NCI-H128 (cell line): ENCODE results near the gene CFAP73.
"Not testable (repeated sequence)": the region's sequence is repeated elsewhere in the genome, so short reads cannot be mapped to it uniquely, and the experiment has no call there.

Source experiments
- DNase-seq: peaks from one replicate; lab custom pipeline; 2025; ENCODE audit not compliant: unreplicated experiment; lab: John Stamatoyannopoulos, UW

Gene CFAP73

DNA sequence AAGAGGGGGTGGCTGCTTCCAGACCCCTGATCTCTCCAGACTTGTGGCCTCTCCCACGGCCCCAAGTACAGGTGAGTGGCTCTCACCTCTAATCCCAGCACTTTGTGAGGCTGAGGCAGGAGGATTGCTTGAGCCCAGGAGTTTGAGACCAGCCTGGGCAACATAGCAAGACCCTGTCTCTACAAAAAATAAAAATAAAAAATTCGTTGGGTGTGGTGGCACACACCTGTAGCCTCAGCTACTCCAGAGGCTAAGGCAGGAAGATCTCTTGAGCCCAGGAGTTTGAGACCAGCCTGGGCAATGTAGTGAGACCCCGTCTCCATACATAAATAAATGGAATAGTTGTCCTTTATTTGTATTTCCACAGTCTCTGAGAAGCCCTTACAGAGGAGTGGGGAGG lies 7.8 kb upstream of the CFAP73 start:
- not testable (repeated sequence) for DNase-seq

DNA sequence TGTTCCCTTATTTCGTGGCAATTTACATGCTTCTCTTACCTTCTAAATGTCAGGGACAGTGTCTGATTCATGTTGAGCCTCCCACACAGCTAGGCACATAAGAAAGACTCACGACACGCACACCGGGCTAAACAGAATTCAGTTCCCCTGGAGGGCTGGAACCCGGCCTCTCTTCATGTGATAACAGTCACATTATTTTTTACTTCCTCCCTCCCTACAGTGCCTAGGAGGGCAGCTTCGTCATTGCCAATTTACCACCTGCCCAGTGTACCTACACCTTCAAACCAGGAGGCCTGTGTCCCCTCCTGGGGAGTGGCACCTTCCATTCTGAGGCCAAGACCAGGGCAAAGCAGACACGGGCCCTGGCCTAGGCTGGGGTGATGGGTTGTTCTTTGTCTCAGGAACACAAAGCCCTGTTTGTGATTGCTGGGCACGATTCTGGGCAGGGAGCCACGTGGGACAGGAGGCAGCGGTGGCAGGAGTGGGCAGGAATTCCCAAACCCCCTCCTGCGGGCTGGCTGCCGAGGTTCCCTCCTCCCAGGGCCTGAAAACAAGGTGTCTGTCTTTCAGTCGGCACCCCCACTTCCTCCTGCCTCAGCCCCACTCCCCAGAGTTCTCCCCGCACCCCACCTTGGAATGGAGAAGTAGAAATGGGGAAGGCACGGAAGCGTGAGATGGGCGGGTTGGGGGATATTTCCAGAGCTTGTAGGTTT lies 7.2 kb upstream of the CFAP73 start:
- no peak for DNase-seq

DNA sequence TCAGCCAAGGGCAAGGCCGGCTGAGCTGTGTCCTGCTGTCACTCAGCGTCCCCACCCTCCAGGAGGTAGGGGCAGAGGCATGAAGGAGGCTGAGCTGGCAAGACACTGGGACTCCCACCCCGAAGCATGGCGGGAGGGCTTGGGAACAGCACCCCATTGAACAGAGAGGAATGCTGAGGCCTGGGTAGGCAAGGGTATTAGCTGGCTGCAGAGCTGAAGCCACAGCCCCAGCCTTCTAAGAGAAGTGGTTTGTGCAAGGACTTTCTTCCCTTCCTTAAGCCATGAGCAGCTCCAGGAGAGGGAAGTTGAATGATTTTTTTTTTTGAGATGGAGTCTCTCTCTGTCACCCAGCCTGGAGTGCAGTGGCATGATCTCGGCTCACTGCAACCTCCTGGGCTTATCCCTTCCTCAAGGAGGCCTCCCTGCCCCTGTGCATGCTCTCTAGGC lies 6.6 kb upstream of the CFAP73 start:
- DNase-seq = no peak

DNA sequence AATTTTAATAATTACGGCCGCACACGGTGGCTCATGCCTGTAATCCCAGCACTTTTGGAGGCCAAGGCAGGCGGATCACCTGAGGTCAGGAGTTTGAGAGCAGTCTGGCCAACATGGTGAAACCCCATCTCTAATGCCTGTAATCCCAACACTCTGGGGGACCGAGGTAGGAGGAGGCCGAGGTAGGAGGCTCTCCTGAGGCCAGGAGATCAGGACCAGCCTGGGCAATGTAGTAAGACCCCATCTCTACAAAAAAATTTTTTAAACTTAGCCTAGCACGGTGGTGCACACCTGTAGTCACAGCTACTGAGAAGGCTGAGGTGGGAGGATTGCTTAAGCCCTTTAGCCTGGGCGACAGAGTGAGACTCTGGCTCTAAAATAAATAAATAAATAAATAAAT lies 5.6 kb upstream of the CFAP73 start:
- no peak for DNase-seq

DNA sequence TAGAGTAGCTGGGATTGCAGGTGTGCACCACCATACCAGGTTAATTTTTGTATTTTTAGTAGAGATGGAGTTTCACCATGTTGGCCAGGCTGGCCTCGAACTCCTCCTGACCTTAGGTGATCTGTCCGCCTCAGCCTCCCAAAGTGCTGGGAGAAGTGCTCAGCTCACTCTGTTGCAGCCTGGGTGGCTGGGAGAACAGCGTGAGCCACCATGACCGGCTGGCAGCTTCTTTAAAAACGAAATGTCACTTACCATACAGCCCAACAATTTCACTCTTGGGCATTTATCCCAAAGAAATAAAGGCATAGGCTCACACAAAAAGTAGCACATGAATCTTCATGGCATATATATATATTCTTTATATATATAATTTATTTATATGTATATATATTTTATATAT lies 4.7 kb upstream of the CFAP73 start:
- DNase-seq = no peak

DNA sequence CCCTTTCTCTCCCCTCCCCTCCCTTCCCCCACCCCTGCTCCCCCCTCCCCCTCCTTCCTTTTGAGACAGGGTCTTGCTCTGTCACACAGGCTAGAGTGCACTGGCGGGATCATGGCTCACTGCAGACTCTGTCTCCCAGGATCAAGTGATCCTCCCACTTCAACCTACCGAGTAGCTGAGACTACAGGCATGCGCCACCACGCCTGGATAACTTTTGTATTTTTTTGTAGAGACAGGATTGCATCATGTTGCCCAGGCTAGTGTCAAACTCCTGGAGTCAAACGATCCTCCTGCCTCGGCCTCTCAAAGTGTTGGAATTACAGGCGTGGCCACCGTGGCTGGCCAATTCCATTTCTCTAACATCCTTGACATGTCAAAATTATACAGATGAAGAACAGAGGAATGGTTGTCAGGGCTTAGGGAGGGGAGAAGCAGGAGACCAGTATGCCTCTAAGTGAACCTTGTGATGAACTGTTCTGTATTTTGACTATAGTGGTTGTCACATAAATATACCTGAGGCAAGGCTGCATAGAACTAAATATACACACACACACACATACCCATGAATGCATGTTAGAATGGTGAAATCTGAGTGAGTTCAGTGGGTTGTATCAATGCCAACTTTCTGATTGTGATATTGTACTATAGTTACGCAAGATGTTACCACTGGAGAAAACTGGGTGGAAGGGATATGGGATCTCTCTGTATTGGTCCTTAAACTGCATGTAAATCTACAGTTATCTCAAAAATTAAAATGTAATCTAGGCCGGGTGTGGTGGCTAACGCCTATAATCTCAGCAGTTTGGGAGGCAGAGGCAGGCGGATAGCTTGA lies 3.6 kb upstream of the CFAP73 start:
- no peak for DNase-seq

DNA sequence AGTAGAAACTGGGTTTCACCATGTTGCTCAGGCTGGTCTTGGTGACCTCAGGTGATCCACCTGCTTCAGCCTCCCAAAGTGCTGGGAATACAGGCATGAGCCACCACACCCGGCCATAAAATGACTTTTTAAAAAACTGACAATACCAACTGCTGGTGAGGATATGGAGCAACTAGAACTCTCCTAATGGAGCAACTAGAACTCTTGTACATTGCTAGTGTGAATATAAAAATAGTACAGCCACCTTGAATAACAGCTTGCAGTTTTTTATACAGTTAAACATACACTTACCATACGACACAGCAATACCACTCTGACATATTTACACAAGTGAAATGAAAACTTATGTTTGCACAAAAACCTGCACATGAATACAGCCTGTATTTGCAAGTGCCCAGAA lies 2.5 kb upstream of the CFAP73 start:
- no peak for DNase-seq

DNA sequence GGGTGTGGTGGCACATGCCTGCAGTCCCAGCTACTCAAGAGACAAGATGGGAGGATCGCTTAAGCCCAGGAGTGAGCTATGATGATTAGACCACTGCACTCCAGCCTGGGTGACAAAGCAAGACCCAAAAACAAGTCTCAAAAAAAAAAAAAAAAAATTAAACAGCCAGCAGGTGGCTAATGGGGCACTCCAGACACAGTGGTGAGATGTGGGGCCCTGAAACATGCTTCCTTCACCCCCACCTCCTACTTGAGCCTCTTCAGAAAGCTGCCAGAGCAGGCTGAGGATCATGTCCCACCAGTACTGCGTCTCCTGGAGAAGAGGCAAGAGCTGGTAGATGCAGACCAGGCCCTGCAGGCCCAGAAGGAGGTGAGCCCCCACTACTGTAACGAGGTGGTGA lies 2.1 kb downstream of the CFAP73 start:
- no peak for DNase-seq

DNA sequence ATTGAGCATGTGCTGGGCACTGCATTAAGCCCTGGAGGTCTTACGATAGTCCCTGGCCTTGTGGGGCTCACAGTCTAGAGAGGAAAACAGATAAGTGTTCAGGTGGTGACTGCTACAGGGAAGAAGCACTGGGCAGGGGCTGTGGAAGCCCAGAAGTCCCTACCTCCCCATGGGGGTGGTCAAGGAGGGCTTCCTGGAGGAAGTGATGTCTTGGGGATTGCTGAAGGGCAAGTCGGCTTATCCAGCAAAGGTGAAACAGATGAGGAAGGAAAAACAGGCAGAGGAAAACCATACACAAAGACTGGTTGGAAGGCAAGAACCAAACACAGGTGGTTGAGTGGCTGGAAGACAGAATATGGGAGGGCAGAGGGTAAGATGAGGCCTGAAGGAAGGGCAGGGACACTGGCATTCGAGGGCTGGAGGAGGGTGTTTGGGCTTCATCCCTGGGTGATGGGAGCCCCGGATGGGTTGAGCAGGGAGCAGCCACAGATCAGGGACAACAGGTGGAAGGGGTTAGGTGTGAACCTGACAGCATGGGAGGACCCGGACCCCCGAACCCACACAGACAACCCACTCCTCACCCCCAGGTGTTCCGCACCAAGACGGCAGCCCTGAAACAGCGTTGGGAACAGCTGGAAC lies 2.8 kb downstream of the CFAP73 start:
- DNase-seq = no peak

DNA sequence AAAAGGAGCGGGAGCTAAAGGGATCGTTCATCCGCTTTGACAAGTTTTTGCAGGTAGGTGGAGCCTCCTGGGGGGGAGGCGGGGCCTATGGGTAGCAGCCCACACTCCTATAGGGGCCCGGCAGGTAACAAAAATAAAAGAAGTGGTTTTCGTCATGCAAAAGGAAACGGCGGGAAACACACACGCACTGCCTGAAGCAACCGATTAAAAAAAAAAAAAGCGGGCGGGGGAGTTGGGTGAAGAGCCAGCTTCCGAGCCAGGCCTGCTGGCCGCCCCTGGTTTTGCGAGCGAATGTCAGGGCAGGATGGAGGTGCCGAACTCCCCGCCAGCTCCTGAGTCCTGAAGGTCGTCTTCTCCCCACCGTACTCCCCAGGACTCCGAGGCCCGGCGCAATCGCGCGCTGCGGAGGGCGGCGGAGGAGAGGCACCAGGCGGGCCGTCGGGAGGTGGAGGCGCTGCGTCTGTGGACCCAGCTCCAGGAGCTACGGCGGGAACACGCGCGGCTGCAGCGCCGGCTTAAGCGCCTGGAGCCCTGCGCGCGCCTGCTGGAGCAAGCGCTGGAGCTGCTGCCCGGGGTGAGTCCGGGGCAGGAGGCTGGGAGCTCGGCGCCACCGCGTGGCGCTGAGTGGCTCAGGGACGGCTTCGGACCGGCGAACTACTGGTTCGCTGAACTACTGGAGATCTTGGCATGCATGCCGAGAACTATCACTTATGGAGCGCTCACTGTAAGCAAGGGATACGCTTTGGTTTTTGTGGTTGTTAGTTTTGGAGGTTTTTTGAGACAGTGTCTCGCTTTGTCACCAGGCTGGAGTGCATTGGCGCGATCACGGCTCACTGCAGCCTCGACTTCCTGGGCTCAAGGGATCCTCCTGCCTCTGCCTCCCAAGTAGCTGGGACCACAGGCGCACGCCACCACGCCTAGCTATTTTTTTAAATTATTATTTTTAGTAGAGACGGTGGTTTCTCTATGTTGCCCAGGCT lies 3.6 kb downstream of the CFAP73 start:
- DNase-seq = peak; percentile 46

DNA sequence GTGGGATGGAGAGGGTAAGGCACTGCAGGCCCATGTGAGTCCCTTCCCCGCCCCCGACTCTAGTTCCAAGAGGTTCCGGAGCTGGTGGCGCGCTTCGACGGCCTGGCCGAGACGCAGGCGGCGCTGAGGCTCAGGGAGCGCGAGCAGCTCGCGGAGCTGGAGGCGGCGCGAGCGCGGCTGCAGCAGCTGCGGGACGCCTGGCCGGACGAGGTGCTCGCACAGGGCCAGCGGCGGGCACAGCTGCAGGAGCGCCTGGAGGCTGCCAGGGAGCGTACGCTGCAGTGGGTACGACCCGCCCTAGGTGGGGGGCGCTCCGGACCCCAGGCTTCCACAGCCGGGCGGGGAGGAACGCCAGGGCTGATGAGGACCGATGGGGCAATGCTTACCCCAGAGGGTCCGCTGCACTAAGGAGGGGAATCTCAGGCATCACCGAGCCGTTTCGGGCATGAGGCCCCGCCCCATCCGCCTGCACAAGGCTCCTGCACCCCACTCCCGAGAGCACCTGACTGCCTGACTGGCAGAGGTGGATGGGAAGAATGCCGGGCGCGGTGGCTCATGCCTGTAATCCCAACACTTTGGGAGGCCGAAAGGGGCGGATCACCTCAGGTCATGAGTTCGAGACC lies 4.9 kb downstream of the CFAP73 start:
- no peak for DNase-seq

DNA sequence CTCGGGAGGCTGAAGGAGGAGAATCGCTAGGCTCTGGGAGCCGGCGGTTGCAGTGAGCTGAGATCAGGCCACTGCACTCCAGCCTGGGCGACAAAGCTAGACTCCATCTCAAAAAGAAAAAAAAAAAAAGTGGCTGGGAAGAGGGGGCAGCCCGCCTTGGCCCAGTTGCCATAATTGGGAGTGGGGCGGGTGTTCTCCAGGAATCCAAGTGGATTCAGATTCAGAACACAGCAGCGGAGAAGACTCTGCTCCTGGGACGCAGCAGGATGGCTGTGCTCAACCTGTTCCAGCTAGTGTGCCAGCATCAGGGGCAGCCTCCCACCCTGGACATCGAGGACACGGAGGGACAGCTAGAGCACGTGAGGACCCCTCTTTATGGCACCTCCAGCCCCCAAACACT lies 5.5 kb downstream of the CFAP73 start:
- DNase-seq = no peak

DNA sequence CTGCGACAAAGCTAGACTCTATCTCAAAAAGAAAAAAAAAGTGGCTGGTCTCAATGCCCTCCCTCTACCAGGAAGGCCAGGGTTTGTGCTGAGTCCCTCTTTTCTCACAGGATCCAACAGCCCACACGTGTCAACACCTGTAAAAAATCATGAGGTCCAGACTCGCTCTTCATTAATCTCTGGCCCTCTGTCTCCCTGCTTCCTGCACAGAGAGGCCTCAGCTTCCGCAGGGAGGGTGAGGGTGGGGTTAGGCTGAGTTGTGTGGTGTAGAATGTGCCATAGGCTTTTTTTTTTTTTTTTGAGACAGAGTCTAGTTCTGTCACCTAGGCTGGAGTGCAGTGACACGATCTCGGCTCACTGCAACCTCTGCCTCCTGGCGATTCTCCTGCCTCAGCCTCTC lies 6.1 kb downstream of the CFAP73 start:
- no peak for DNase-seq

DNA sequence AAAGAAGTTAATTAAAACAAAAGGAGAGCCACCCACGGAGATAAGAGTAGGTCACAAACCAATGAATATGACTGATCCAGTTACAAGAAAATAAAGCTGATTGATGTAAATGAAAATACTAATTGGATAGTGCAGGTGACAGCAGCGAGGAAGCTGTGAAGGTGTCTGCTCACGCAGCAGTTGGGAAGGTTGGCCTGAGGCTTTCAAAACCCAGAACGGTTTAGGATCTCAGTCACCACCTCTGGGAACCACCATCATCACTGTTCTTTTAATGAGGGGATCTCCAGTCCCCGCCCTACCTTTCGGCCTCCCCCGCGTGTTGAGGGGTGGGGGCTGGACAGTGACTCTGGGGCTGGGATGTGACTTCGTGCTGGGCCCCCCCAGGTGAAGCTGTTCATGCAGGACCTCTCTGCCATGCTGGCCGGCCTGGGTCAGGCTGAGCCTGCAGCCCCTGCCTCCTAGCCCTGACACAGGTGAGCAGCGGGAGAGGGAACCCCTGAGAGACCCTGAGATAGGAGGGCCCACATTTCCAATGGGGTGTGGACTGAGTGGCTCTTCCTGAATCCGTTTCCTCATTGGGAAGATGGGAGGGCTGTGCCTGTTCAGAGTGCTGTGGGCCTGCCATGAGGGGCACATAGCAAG lies 7.8 kb downstream of the CFAP73 start:
- DNase-seq = no peak

DNA sequence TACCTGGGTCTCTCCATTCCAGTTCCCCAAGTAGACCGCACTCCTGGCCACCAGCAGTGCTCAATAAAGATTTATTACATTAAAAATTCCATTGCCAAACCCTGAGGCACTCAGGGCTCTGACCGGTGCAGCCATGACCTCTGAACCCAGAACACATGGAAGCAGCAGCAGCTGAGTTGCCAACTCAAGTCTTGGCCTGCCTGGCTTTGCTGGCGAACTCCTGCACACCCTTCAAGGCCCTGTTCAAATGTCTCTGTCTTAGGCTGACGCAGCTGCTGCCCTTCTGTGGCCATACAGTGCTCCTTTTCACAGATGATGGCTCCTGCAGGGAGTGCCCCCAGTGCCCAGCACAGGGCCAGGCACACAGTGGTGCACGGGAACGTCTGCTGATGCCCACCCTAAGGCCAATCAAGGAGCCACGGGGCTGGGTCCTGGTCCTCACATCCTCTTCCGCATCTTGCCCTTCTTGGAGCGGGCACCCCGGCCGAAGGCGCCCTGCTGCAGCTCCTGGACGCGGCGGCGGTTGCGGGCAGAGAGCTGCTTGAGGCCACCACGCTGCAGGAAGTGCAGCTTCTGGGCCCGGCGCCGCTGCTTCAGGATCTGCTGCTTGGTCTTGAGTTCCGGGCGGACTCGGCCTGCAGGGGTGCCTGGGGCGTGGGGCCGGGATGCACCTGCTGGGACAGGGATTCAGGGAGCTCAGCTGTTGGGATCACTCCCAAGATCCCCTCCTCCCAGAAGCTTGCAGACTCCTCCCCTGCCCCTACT lies 9.1 kb downstream of the CFAP73 start:
- DNase-seq = no peak

DNA sequence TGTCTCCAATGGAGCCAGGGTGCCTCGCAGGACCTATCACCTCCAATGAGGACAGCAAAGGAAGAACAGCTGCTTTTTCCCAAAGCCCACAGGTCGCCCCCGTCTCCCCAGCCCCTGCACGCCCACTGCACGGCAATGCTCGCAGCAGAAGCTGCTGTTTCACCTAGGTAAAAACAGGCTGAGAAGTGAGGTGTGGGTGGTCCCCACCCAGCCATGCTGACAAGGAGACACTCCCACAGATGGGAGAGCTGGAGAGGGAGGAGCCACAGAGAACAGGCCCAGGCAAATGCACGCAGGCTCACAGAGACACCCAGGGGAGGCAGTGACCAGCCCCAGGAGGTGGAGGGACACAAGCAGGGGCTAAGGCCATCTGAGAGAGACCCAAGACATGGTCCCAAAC lies 10.4 kb downstream of the CFAP73 start:
- DNase-seq = no peak

DNA sequence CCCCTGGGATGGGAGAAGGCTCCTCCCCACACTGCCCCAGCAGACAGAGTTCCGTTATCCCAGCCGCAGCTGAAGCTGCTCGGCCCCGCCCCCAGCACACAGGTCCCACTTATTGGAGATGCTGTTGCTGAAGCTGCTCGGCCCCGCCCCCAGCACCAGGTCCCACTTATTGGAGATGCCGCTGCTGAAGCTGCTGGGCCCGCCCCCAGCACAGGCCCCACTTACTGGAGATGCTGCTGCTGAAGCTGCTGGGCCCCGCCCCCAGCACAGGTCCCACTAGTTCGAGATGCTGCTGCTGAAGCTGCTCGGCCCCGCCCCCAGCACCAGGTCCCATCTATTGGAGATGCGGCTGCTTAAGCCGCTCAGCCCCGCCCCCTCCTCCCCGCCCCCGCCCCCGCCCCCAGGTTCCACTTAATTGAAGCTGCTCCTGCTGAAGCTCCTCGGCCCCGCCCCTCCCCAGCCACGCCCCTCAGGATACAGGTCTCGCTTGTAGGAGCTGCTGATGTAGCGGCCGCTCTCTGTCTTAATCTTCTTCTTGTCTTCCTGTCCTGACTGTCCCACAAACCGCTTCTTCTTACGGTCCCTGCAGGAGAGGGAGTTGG lies 12.0 kb downstream of the CFAP73 start:
- DNase-seq = peak; percentile 58

DNA sequence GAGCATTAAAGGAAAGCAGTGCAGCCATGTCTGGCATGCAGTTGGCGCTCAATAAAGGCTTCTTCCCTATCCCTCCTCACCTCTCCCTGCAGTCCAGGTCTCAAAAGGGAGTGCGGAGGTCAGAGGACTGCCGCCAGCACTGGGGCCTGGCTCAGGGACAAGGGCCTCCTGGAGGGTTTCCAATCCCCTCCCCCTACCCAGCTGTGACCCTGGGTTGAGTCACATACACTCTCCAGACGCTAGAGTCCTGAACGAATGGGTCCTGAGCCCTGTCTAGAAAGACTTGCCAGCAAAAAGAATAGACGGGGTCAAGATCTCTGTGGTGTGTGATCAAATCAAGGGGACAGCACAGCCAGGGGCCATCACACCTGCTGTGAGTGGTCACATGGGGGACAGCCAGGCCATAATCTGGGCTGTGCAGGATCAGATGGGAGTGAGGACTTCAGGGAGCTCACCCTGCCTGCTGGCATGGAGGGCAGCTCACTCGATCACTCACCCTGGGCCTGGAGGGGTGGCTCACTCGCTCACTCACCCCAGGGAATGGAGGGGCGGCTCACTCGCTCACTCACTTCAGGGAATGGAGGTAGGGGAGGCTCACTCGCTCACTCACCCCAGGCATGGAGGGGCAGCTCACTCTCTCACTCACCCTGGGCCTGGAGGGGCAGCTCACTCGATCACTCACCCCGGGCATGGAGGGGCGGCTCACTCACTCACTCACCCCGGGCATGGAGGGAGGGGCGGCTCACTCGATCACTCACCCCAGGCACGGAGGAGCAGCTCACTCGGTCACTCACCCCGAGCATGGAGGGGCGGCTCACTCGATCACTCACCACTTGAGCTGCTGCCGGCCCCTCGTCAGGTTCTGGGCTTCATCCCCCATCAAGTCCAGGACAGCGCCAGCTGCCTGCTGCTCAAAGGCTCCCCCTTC lies 12.8 kb downstream of the CFAP73 start:
- DNase-seq = no peak
